CD4-positive, alpha-beta T cell treated with Interleukin-6 at 100 ng/mL for 8 hours (primary cell): ENCODE measurements around the gene GABRB1.

Experiments used
- DNase-seq: peaks from one replicate; pipeline ENCODE4 v3.0.0-alpha.2; 2020; ENCODE audit warnings: mixed read lengths, low spot score

The GABRB1 gene

GRCh38 chr4:47118192-47118929, 87.0 kb downstream of the GABRB1 start:
- DNase-seq, result no peak

DNA sequence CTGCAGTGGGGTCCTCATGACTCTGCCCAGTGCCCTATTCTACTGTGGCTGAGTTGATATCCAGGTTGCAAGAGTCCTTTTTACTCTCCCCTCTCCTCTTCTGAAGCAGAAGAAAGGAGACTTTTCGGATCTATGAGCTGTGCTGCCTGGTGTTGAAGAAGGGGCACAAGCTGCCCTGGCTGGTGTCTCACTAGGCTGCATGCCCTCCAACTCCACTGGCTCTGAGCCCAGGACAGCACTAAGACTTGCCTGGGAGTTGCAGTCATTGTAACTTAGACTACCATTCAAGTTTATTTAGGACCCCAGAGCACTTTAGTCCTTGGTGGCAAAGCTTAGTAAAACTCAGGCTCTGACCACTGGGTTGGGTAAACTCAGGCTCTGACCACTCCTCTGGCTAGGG, 89.4 kb downstream of the GABRB1 start:
- DNase-seq, result no peak

GRCh38 chr4:47122592-47123291, 91.4 kb downstream of the GABRB1 start:
- peak; percentile 27 for DNase-seq

DNA sequence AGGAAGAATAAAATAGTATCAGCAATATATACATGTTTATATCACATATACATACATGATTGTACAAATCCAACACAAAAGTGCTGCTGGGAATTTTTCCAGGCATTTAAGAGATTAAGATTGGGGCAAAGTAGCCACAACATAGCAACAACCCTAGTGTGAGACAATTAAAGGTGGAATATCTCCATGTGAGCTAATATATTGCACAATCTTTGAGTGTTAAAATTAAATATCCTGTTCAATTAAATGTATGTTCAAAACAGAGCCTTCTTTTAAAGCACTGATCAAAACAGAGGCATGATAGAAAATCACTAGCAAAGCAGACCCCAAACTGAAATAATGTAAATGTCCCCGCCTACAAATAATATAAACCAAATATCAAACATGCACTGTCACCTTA, 97.6 kb downstream of the GABRB1 start:
- DNase-seq, result no peak

DNA sequence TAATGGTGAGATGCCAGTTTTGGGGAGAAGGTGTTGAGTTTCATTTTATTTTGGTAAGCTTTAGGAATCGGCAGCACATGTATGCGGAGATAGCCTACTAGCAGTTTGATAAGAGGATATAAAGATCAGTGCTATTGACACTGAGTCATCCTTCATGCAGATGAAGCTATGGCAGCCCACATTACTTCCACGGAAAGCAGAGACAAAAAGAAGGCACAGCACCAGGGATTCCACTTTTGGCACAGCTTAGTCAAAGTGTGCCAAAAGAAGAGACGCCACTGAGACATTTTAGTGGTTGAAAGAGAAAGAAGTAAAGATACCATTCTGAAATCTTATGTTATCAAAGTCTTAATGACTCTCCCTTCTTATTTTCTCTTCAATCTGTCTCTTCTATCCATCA, 103.8 kb downstream of the GABRB1 start:
- DNase-seq, result no peak

GRCh38 chr4:47143261-47143660, 111.9 kb downstream of the GABRB1 start:
- no peak for DNase-seq

DNA sequence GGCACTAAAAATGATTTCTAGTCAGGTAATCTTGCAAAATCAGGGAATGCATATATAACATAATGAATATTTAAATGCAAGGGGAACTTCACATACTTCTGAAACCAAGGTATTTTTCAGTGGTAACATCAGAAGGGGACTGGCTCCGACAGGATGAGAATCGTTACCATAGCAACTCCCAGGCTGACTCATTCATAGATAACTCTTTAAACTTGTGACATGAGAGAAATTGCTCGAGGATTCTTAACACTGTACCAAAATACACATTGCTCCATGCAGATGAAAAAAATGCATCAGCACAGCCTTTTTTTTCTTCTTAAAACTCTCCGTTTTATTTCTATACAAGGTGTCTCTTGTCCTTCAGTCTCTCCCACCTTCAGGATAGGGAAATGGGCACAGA, 114.3 kb downstream of the GABRB1 start:
- no peak for DNase-seq

- no peak for DNase-seq
Observed at GRCh38 chr4:47154816-47155370, 123.5 kb downstream of the GABRB1 start.

- DNase-seq, result no peak
Observed at GRCh38 chr4:47155919-47156318, 124.6 kb downstream of the GABRB1 start.

GRCh38 chr4:47160095-47160494, 128.7 kb downstream of the GABRB1 start:
- DNase-seq, result no peak

DNA sequence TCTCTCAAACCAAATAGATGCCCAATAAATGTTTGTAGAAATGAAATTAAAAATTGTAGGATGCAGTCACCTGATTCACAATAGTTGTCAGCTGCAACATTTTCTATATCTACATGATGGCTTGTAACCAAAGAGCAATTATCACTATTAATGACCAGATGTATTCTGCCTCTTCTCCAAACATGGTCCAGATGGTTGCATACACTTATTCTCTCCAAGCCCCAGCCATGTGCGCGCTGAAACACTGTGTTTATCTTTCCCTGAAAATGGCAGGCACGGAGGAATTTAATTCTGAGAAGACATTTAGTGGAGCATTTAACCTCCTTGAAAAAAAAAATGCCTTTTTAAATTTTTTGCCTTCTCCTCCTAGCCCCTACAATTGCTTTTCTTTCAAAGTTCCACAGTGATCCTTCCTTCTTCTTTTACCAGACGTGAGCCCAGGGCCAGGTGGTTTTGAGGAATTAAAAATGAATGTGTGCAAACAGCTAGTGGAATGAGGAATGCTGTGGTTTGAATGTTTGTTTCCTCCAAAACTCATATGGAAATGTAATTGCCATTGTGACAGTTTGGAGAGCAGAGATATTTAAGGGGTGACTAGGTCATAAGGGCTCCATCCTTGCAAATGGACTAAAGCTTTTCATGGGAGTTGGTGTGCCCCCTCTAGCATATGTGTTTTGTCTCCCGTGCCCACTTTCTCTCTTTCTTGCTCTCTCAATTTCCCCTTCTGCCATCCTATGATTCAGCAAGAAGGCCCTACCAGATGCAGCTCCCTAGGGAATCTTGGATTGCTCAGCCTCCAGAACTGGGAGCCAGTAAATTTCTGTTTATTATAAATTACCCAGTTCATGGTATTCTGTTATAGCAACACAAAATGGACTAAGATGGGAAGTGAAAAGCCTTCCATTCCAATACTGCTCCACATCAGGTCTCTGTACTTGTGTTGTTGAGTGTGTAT, 136.0 kb downstream of the GABRB1 start:
- DNase-seq, result no peak

GRCh38 chr4:47184083-47184482, 152.7 kb downstream of the GABRB1 start:
- DNase-seq, result no peak

- no peak for DNase-seq
Observed at GRCh38 chr4:47185761-47186160, 154.4 kb downstream of the GABRB1 start.

- no peak for DNase-seq
Observed at GRCh38 chr4:47187608-47188007, 156.2 kb downstream of the GABRB1 start.

DNA sequence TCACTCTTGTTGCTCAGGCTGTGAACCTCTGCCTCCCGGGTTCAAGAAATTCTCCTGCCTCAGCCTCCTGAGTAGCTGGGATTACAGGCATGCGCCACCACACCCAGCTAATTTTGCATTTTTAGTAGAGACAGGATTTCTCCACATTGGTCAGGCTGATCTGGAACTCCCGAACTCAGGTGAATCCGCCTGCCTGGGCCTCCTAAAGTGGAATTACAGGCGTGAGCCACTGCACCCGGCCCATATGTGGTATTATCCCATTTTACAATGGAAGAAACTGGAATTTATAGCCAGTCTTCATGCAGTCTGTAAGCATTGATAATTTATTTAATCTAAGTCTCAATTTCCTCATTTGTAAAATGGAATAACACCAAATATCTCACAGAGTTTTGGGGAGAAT, 161.8 kb downstream of the GABRB1 start:
- DNase-seq, result no peak

DNA sequence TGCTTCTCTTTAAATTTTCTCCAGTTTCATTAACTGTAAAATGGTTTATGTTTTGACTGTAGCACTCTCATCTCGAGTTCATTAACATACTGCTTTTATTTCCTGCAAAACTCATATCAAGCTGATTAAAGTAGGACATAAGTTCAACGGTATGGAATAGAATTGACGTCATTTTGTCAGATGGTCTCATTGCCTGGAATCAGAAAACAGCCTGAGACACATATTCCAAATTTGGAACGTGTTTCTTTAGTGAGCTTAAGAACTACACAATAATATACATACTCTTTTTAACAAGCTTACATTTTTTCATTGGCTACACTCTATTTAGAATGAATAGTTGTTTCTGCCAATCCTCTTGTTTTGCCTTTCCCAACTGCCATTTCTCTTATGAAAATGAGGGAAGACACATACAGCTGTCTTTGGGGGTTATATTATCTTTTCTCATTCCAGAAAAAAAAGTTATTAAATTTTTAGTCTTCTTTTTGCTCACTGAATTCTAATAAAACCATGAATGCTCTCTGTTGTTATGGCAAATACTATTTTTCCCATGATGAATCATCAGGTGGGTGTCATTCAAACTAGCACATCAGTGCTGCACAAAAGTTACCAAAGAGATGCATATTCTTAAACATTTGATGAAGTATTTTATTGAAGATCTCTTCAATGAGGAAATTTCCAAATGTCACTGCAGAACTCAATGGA, 162.8 kb downstream of the GABRB1 start:
- no peak for DNase-seq

DNA sequence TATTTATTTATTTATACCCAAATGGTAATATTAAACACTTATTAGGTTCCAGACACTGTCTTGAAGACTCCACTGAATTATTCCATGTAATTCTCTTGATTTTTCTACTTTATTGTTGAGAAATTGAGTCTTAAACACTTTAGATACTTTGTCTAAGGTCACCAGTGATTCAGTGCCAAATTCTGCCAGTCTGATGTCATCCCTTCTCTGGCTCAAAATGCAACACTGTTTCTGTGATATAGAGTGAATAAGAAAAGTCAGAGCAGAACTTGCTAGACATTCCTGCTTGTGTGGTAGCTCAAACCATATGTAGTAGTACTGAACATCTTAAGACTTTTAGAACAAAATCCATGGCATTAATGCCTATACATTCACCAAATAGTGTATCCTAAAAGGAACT, 164.3 kb downstream of the GABRB1 start:
- DNase-seq, result no peak

- DNase-seq, result no peak
Observed at GRCh38 chr4:47198791-47199190, 167.4 kb downstream of the GABRB1 start.

GRCh38 chr4:47203593-47203992, 172.2 kb downstream of the GABRB1 start:
- no peak for DNase-seq

GRCh38 chr4:47207555-47207954, 176.2 kb downstream of the GABRB1 start:
- no peak for DNase-seq

DNA sequence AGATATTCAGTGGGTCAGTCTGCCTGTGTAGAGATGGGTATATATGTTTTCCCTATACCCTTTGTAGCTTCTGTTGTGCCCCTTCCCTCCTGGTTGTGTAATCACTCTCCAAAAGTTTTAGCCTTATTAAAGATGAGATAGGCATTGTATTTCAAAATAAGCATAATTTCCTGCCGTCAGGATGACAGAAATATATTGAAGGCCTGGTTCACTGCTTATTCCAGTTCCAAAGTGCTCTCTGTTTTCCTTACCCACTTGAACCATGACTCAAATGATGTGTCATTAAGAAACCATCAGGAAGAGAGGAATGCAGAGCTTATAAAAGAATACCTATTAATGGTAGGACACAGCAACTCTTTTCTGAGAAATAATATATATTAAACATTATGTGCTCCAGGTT, 178.5 kb downstream of the GABRB1 start:
- no peak for DNase-seq

DNA sequence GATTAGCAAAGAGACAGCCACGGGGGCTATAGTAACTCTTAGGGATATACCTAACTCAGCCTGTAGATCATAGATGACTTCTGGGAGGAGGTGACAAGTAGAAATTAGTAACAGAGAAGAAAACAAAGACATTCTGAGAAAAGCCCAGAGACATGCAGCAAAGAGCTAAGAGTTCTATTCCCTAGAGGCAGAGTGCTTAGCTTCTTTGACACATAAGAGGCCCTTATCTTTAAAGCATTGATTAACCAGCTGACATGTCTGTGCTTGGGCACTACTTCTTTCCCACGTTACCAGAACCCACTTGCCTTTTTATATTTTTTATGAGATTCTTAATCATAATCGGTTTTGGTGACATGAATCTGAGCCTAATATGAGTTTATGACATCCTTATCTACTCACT, 179.5 kb downstream of the GABRB1 start:
- DNase-seq, result no peak
